HCT116 (cell line): Measurements from ENCODE around the gene CCDC57. TPM values are rescaled to one million over a fixed set of nuclear protein-coding genes. Genes with fewer than 3 reads are reported as not detected.

Experiments
- ATAC-seq: fragments of 200-7000 bp; cut with Tn5 transposase; 2 replicates; pipeline ENCODE4 v1.9.1; 2020; ENCODE audit warnings: mild to moderate bottlenecking, moderate library complexity
- BruUV-seq: library from RNA; stranded (reverse); fragments of 400-500 nt; replicated peaks from 2 replicates; lab custom pipeline; 2021; lab: Mats Ljungman, UMichigan
- CTCF ChIA-PET: fragments of 300-600 bp; sonication (Branson Sonifier 250); formaldehyde crosslinking; loops from one replicate; lab custom pipeline; 2021; ENCODE audit warnings: antibody characterized with exemption; lab: Charles Lee
- POLR2A ChIA-PET: fragments of 300-600, 350-600 bp; sonication (Branson Sonifier 250); formaldehyde crosslinking; loops from one replicate; lab custom pipeline; 2021; ENCODE audit warnings: antibody characterized with exemption; lab: Charles Lee
- RAD21 ChIA-PET, 2 experiments: fragments of 300-600 bp; sonication (Branson Sonifier 250); formaldehyde crosslinking; loops; one replicate each; lab custom pipeline; 2023; ENCODE audit warnings: low total read pairs in 2 of 2; ENCODE audit not compliant: uncharacterized antibody in 2 of 2, unreplicated experiment in 2 of 2, low non-redundant PET in 1 of 2; lab: Charles Lee
- DNase-seq: peaks from one replicate; pipeline ENCODE4 v3.0.0-alpha.2; 2010; ENCODE audit warnings: low read depth, low spot score
- H2AFZ ChIP-seq: fragments of 200-600 bp; shearing (Covaris generic), sonication (generic); 2 replicates; pipeline ENCODE4 v1.6.1; 2017; ENCODE audit warnings: low read depth, mixed run types, mixed read lengths, antibody characterized with exemption, low read length; ENCODE audit not compliant: poor library complexity, severe bottlenecking
- H3K27ac ChIP-seq: 2 replicates; pipeline ENCODE4 v1.5.1; 2012; ENCODE audit warnings: low read depth, low read length
- H3K27me3 ChIP-seq: fragments of 200-600 bp; sonication (generic); 2 replicates; pipeline ENCODE4 v1.6.1; 2016; ENCODE audit warnings: mixed run types, low read length, mixed read lengths; ENCODE audit not compliant: insufficient read depth
- H3K36me3 ChIP-seq, 2 experiments: fragments of 200-500 bp in 1 of 2; fragments of 200-600 bp in 1 of 2; sonication (Bioruptor generic) in 1 of 2; sonication (generic) in 1 of 2; 2 replicates each; pipeline versions ENCODE4 v1.5.1 to v1.6.1; 2014 to 2016; ENCODE audit warnings: low read length in 2 of 2, inconsistent platforms in 1 of 2, mixed read lengths in 1 of 2, mixed run types in 1 of 2; ENCODE audit not compliant: insufficient read depth in 2 of 2, control insufficient read depth in 1 of 2
- H3K4me1 ChIP-seq, 2 experiments: fragments of 200-600 bp in 1 of 2; sonication (generic) in 1 of 2; 2 replicates each; pipeline versions ENCODE4 v1.5.1 to v1.6.1; 2012 to 2017; ENCODE audit warnings: low read length in 2 of 2, inconsistent platforms in 1 of 2, mild to moderate bottlenecking in 1 of 2, mixed read lengths in 1 of 2, mixed run types in 1 of 2, moderate library complexity in 1 of 2; ENCODE audit not compliant: insufficient read depth in 2 of 2, control insufficient read depth in 1 of 2
- H3K4me2 ChIP-seq: fragments of 200-600 bp; sonication (generic); 2 replicates; pipeline ENCODE4 v1.6.1; 2017; ENCODE audit warnings: mixed run types, low read length, mixed read lengths
- H3K4me3 ChIP-seq, 2 experiments: fragments of 200-600 bp in 1 of 2; sonication (generic) in 1 of 2; replicated peaks in 1 of 2; 2 replicates each; pipeline ENCODE4 v1.5.1; 2011 to 2016; ENCODE audit warnings: low read length in 2 of 2, control low read depth in 1 of 2, low read depth in 1 of 2, mild to moderate bottlenecking in 1 of 2, mixed read lengths in 1 of 2, mixed run types in 1 of 2
- H3K79me2 ChIP-seq: fragments of 200-600 bp; sonication (generic); 2 replicates; pipeline ENCODE4 v1.6.1; 2017; ENCODE audit warnings: mild to moderate bottlenecking, mixed run types, low read length, moderate library complexity, mixed read lengths; ENCODE audit not compliant: insufficient read depth
- H3K9ac ChIP-seq: fragments of 200-600 bp; sonication (generic); 2 replicates; pipeline ENCODE4 v1.6.1; 2016; ENCODE audit warnings: low read length, mixed read lengths
- H3K9me2 ChIP-seq: fragments of 200-600 bp; sonication (generic), shearing (Covaris generic); 2 replicates; pipeline ENCODE4 v1.6.1; 2017; ENCODE audit warnings: mixed run types, mild to moderate bottlenecking, moderate library complexity; ENCODE audit not compliant: insufficient read depth
- H3K9me3 ChIP-seq, 2 experiments: fragments of 200-500 bp in 1 of 2; fragments of 200-600 bp in 1 of 2; sonication (Bioruptor generic) in 1 of 2; sonication (generic) in 1 of 2; 2 replicates each; pipeline ENCODE4 v1.6.1; 2014 to 2017; ENCODE audit warnings: low read length in 2 of 2, mixed read lengths in 2 of 2, inconsistent platforms in 1 of 2, low read depth in 1 of 2, mild to moderate bottlenecking in 1 of 2, mixed run types in 1 of 2, moderate library complexity in 1 of 2; ENCODE audit not compliant: control insufficient read depth in 1 of 2, insufficient read depth in 1 of 2
- H4K20me1 ChIP-seq: fragments of 200-600 bp; sonication (generic), shearing (Covaris generic); 2 replicates; pipeline ENCODE4 v1.6.1; 2017; ENCODE audit warnings: mixed run types, mild to moderate bottlenecking, moderate library complexity; ENCODE audit not compliant: insufficient read depth
- CTCF ChIP-seq, 3 experiments: fragments of 200-600 bp in 1 of 3; sonication (generic) in 1 of 3; IDR thresholded peaks in 2 of 3; conservative IDR thresholded peaks in 1 of 3; 2 replicates each; pipeline ENCODE4 v1.5.1; 2012 to 2017; ENCODE audit warnings: low read depth in 2 of 3, low read length in 2 of 3, antibody characterized with exemption in 1 of 3, borderline replicate concordance in 1 of 3, control low read depth in 1 of 3, mild to moderate bottlenecking in 1 of 3, mixed read lengths in 1 of 3, mixed run types in 1 of 3, moderate library complexity in 1 of 3; ENCODE audit not compliant: insufficient read depth in 1 of 3
- EGR1 ChIP-seq: IDR thresholded peaks from 2 replicates; pipeline ENCODE4 v1.6.1; 2012; ENCODE audit warnings: low read depth
- JUND ChIP-seq: IDR thresholded peaks from 2 replicates; pipeline ENCODE4 v1.6.1; 2012
- POLR2A ChIP-seq: IDR thresholded peaks from 2 replicates; pipeline ENCODE4 v1.7.0; 2011; ENCODE audit warnings: borderline replicate concordance; ENCODE audit not compliant: insufficient read depth, insufficient read length; ENCODE audit errors: extremely low read depth
- POLR2AphosphoS5 ChIP-seq: IDR thresholded peaks from 2 replicates; pipeline ENCODE4 v1.6.1; 2011; ENCODE audit warnings: mild to moderate bottlenecking, low read depth, low read length, moderate library complexity
- SRF ChIP-seq: IDR thresholded peaks from 2 replicates; pipeline ENCODE4 v1.6.1; 2012; ENCODE audit warnings: low read depth
- TCF7L2 ChIP-seq: IDR thresholded peaks from 2 replicates; pipeline ENCODE4 v1.7.0; 2011; ENCODE audit warnings: borderline replicate concordance, inconsistent platforms; ENCODE audit not compliant: insufficient read depth, insufficient read length; ENCODE audit errors: extremely low read depth
- ZBTB33 ChIP-seq: IDR thresholded peaks from 2 replicates; pipeline ENCODE4 v1.6.1; 2011; ENCODE audit warnings: mild to moderate bottlenecking, low read length, moderate library complexity; ENCODE audit not compliant: insufficient replicate concordance; ENCODE audit errors: extremely low read depth
- ZNF274 ChIP-seq: fragments of 200-500 bp; sonication (Bioruptor generic); IDR thresholded peaks from 2 replicates; pipeline ENCODE4 v1.6.1; 2014; ENCODE audit warnings: mild to moderate bottlenecking, low read depth, low read length, inconsistent platforms
- intact Hi-C: fragments of 100-400 bp; cut with micrococcal nuclease; formaldehyde crosslinking; loops from 2 replicates; pipeline ENCODE4 v1.10.0; 2022
- total RNA-seq: library from RNA; stranded (reverse); gene quantifications from one replicate; pipeline ENCODE4 v1.2.1, GENCODE V29; 2021; ENCODE audit not compliant: unreplicated experiment

CCDC57 gene
- total RNA-seq, 1 experiment from 2014 or later, result 143 TPM

GRCh38 chr17:82129095-82129494 lies 83.5 kb downstream of the CCDC57 start:
- ChIA-PET CTCF (no interaction called here), RAD21 (no interaction called here), POLR2A (no interaction called here)
- Histone ChIP-seq H3K9me2 (no peaks in the 10 kb centered on the region), H3K4me2 (no peak overlapping the region), H3K4me3 (no peak overlapping the region), H3K27ac (no peak overlapping the region), H3K4me1 (peaks cover 7% of the 10 kb centered on the region in 2 experiments), H3K9me3 (no peaks in the 10 kb centered on the region), H4K20me1 (no peaks in the 10 kb centered on the region), H3K79me2 (no peaks in the 10 kb centered on the region), H3K36me3 (no peaks in the 10 kb centered on the region), H2AFZ (no peak overlapping the region), H3K27me3 (no peaks in the 10 kb centered on the region), H3K9ac (no peak overlapping the region)
- no TSS peak for BruUV-seq
- DNase-seq (peak; percentile 12), ATAC-seq (peak; percentile 67)
- no peak for TF ChIP-seq EGR1
- no peak for TF ChIP-seq SRF
- no peak for TF ChIP-seq POLR2A
- no peak for TF ChIP-seq JUND
- no peak for TF ChIP-seq ZBTB33
- no peak for TF ChIP-seq POLR2AphosphoS5
- no peak for TF ChIP-seq ZNF274
- peak in 2 of 3 experiments; percentile 50 to 56; a peak in 4 of 6 replicates for TF ChIP-seq CTCF (IDR thresholded peaks at IDR 0.05 in 2 of 3, conservative IDR thresholded peaks at IDR 0.05 in 1 of 3; ENCODE audit: borderline replicate concordance in 1 of 3, insufficient read depth in 1 of 3, low read depth in 2 of 3, low read length in 2 of 3)
- TF ChIP-seq TCF7L2, result no peak
- intact Hi-C loops, result no loop called here
